Neural cell (in vitro differentiated cells): Measurements from ENCODE around the gene RAD23B. TPM values are rescaled to one million over a fixed set of nuclear protein-coding genes. Genes with fewer than 3 reads are reported as not detected.

Experiments used
- H2AFZ ChIP-seq: fragments of 200-600, 300-800 bp; sonication (generic), shearing (Covaris generic); 2 replicates; pipeline ENCODE4 v1.6.0; 2014; ENCODE audit warnings: low read depth, mild to moderate bottlenecking, antibody characterized with exemption, low read length, moderate library complexity
- H3F3A ChIP-seq: fragments of 200-600 bp; shearing (Covaris generic); 2 replicates; pipeline ENCODE4 v1.6.1; 2016; ENCODE audit warnings: mild to moderate bottlenecking, moderate library complexity, mixed read lengths, antibody characterized with exemption, low read length; ENCODE audit not compliant: insufficient read depth, poor library complexity, severe bottlenecking
- H3K27ac ChIP-seq: fragments of 200-600, 300-800 bp; sonication (generic), shearing (Covaris generic); 2 replicates; pipeline ENCODE4 v1.5.1; 2014; ENCODE audit warnings: mild to moderate bottlenecking, low read length, moderate library complexity
- H3K27me3 ChIP-seq: fragments of 300-800, 200-600 bp; sonication (generic), shearing (Covaris generic); 2 replicates; pipeline ENCODE4 v1.6.0; 2014; ENCODE audit warnings: mild to moderate bottlenecking, low read depth, low read length, moderate library complexity; ENCODE audit not compliant: insufficient read depth
- H3K36me3 ChIP-seq: fragments of 300-800, 200-600 bp; sonication (generic), shearing (Covaris generic); 2 replicates; pipeline ENCODE4 v1.5.1; 2014; ENCODE audit warnings: mild to moderate bottlenecking, antibody characterized with exemption, low read length, moderate library complexity; ENCODE audit not compliant: insufficient read depth
- H3K4me2 ChIP-seq: fragments of 300-800, 200-600 bp; sonication (generic), shearing (Covaris generic); 2 replicates; pipeline ENCODE4 v1.6.0; 2014; ENCODE audit warnings: mild to moderate bottlenecking, low read length
- H3K4me3 ChIP-seq: fragments of 300-800, 200-600 bp; sonication (generic), shearing (Covaris generic); 2 replicates; pipeline ENCODE4 v1.5.1; 2014; ENCODE audit warnings: mild to moderate bottlenecking, low read length, moderate library complexity
- H3K79me2 ChIP-seq: fragments of 200-600 bp; shearing (Covaris generic); replicated peaks from 2 replicates; pipeline ENCODE4 v1.6.0; 2014; ENCODE audit warnings: mild to moderate bottlenecking, low read length, moderate library complexity; ENCODE audit not compliant: insufficient read depth
- H3K9ac ChIP-seq: fragments of 300-800, 200-600 bp; sonication (generic), shearing (Covaris generic); 2 replicates; pipeline ENCODE4 v1.6.1; 2016; ENCODE audit warnings: mild to moderate bottlenecking, low read length, mixed read lengths
- H3K9me2 ChIP-seq: fragments of 200-600 bp; shearing (Covaris generic); 2 replicates; pipeline ENCODE4 v1.6.1; 2016; ENCODE audit warnings: mild to moderate bottlenecking, low read length, mixed read lengths; ENCODE audit not compliant: insufficient read depth
- H3K9me3 ChIP-seq: fragments of 200-600, 300-800 bp; sonication (generic), shearing (Covaris generic); 2 replicates; pipeline ENCODE4 v1.6.1; 2016; ENCODE audit warnings: mild to moderate bottlenecking, mixed run types, low read length, moderate library complexity, mixed read lengths
- H4K20me1 ChIP-seq: fragments of 200-600 bp; shearing (Covaris generic); 2 replicates; pipeline ENCODE4 v1.6.1; 2016; ENCODE audit warnings: mild to moderate bottlenecking, mixed run types; ENCODE audit not compliant: insufficient read depth
- CTCF ChIP-seq: fragments of 450-650 bp; IDR thresholded peaks from 2 replicates; pipeline ENCODE4 v1.5.1; 2014; ENCODE audit warnings: antibody characterized with exemption, mild to moderate bottlenecking, moderate library complexity; ENCODE audit not compliant: poor library complexity, severe bottlenecking
- EP300 ChIP-seq: fragments of 450-650 bp; conservative IDR thresholded peaks from 2 replicates; pipeline ENCODE4 v1.6.1; 2014; ENCODE audit warnings: antibody characterized with exemption, mild to moderate bottlenecking, moderate library complexity; ENCODE audit not compliant: poor library complexity, severe bottlenecking
- EZH2 ChIP-seq: fragments of 200-600, 300-800 bp; shearing (Covaris generic), sonication (generic); IDR thresholded peaks from 2 replicates; pipeline ENCODE4 v1.6.1; 2014; ENCODE audit warnings: antibody characterized with exemption, low read length, borderline replicate concordance, mild to moderate bottlenecking; ENCODE audit not compliant: insufficient read depth, poor library complexity, severe bottlenecking
- MXI1 ChIP-seq: fragments of 450-650 bp; conservative IDR thresholded peaks from 2 replicates; pipeline ENCODE4 v1.6.1; 2014; ENCODE audit warnings: antibody characterized with exemption, mild to moderate bottlenecking; ENCODE audit not compliant: poor library complexity, severe bottlenecking
- POLR2AphosphoS5 ChIP-seq: IDR thresholded peaks from 2 replicates; pipeline ENCODE4 v1.6.1; 2012
- RAD21 ChIP-seq: fragments of 450-650 bp; conservative IDR thresholded peaks from 2 replicates; pipeline ENCODE4 v1.6.1; 2014; ENCODE audit warnings: antibody characterized with exemption, mild to moderate bottlenecking, moderate library complexity
- REST ChIP-seq: IDR thresholded peaks from 2 replicates; pipeline ENCODE4 v1.6.1; 2012; ENCODE audit warnings: borderline replicate concordance
- SMC3 ChIP-seq: fragments of 450-650 bp; conservative IDR thresholded peaks from 2 replicates; pipeline ENCODE4 v1.6.1; 2014; ENCODE audit warnings: antibody characterized with exemption, mild to moderate bottlenecking, moderate library complexity; ENCODE audit not compliant: poor library complexity
- TAF1 ChIP-seq: IDR thresholded peaks from 2 replicates; pipeline ENCODE4 v1.6.1; 2012; ENCODE audit warnings: low read depth
- polyA plus RNA-seq: library from polyadenylated mRNA; depleted of rRNA; stranded (reverse); fragments of >200 nt; gene quantifications from 2 replicates; pipeline ENCODE4 v1.2.3, GENCODE V29; 2014

RAD23B gene
- polyA plus RNA-seq, 1 donor from 2014 or later = 97.3 TPM

GRCh38 chr9:107237873-107238272 lies 45.2 kb upstream of the RAD23B start:
- Histone ChIP-seq H3K9ac (no peak overlapping the region), H2AFZ (no peak overlapping the region), H3K27ac (no peak overlapping the region), H3K9me3 (peaks cover 2% of the 10 kb centered on the region), H3K27me3 (peaks cover 27% of the 10 kb centered on the region), H4K20me1 (no peaks in the 10 kb centered on the region), H3K36me3 (no peaks in the 10 kb centered on the region), H3K79me2 (no peaks in the 10 kb centered on the region), H3K9me2 (no peaks in the 10 kb centered on the region), H3K4me2 (no peak overlapping the region), H3K4me3 (no peak overlapping the region), H3F3A (no peaks in the 10 kb centered on the region)
- TF ChIP-seq CTCF (no peak), SMC3 (no peak), RAD21 (no peak), EZH2 (no peak)

GRCh38 chr9:107239474-107239873 lies 43.6 kb upstream of the RAD23B start:
- no peaks in the 10 kb centered on the region for H3K36me3 ChIP-seq

GRCh38 chr9:107240260-107240659 lies 42.8 kb upstream of the RAD23B start:
- no peaks in the 10 kb centered on the region for H4K20me1 ChIP-seq
- no peak overlapping the region for H3K9ac ChIP-seq
- H3K4me2 ChIP-seq = no peak overlapping the region
- H3K27me3 ChIP-seq = peaks cover 19% of the 10 kb centered on the region
- H3F3A ChIP-seq = no peaks in the 10 kb centered on the region
- H3K9me2 ChIP-seq = no peaks in the 10 kb centered on the region
- no peak for TF ChIP-seq TAF1
- no peak for TF ChIP-seq REST
- TF ChIP-seq RAD21 = no peak
- TF ChIP-seq MXI1 = no peak
- TF ChIP-seq EZH2 = no peak
- TF ChIP-seq EP300 = no peak
- TF ChIP-seq SMC3 = no peak
- TF ChIP-seq POLR2AphosphoS5 = no peak
- no peak for TF ChIP-seq CTCF
- no peaks in the 10 kb centered on the region for H3K9me3 ChIP-seq
- H3K36me3 ChIP-seq = no peaks in the 10 kb centered on the region
- H3K4me3 ChIP-seq = no peak overlapping the region
- no peaks in the 10 kb centered on the region for H3K79me2 ChIP-seq
- H3K27ac ChIP-seq = no peak overlapping the region
- no peak overlapping the region for H2AFZ ChIP-seq

More at GRCh38 chr9:107239474-107239873, 43.6 kb upstream of the RAD23B start:
- Histone ChIP-seq H3K9ac (no peak overlapping the region), H3K4me2 (no peak overlapping the region), H3K79me2 (no peaks in the 10 kb centered on the region), H3K27me3 (peaks cover 19% of the 10 kb centered on the region), H4K20me1 (no peaks in the 10 kb centered on the region), H3K4me3 (no peak overlapping the region), H2AFZ (no peak overlapping the region), H3K27ac (no peak overlapping the region), H3K9me3 (no peaks in the 10 kb centered on the region), H3F3A (no peaks in the 10 kb centered on the region), H3K9me2 (no peaks in the 10 kb centered on the region)
- TF ChIP-seq MXI1 (no peak), RAD21 (no peak)
